Neural cell (in vitro differentiated cells): Measurements from ENCODE around the gene SUMO3. TPM values are rescaled to one million over a fixed set of nuclear protein-coding genes. Genes with fewer than 3 reads are reported as not detected.

ENCODE experiments used
- H2AFZ ChIP-seq: fragments of 200-600, 300-800 bp; sonication (generic), shearing (Covaris generic); 2 replicates; pipeline ENCODE4 v1.6.0; 2014; ENCODE audit warnings: low read depth, mild to moderate bottlenecking, antibody characterized with exemption, low read length, moderate library complexity
- H3F3A ChIP-seq: fragments of 200-600 bp; shearing (Covaris generic); 2 replicates; pipeline ENCODE4 v1.6.1; 2016; ENCODE audit warnings: mild to moderate bottlenecking, moderate library complexity, mixed read lengths, antibody characterized with exemption, low read length; ENCODE audit not compliant: insufficient read depth, poor library complexity, severe bottlenecking
- H3K27ac ChIP-seq: fragments of 200-600, 300-800 bp; sonication (generic), shearing (Covaris generic); 2 replicates; pipeline ENCODE4 v1.5.1; 2014; ENCODE audit warnings: mild to moderate bottlenecking, low read length, moderate library complexity
- H3K27me3 ChIP-seq: fragments of 300-800, 200-600 bp; sonication (generic), shearing (Covaris generic); 2 replicates; pipeline ENCODE4 v1.6.0; 2014; ENCODE audit warnings: mild to moderate bottlenecking, low read depth, low read length, moderate library complexity; ENCODE audit not compliant: insufficient read depth
- H3K36me3 ChIP-seq: fragments of 300-800, 200-600 bp; sonication (generic), shearing (Covaris generic); 2 replicates; pipeline ENCODE4 v1.5.1; 2014; ENCODE audit warnings: mild to moderate bottlenecking, antibody characterized with exemption, low read length, moderate library complexity; ENCODE audit not compliant: insufficient read depth
- H3K4me2 ChIP-seq: fragments of 300-800, 200-600 bp; sonication (generic), shearing (Covaris generic); 2 replicates; pipeline ENCODE4 v1.6.0; 2014; ENCODE audit warnings: mild to moderate bottlenecking, low read length
- H3K4me3 ChIP-seq: fragments of 300-800, 200-600 bp; sonication (generic), shearing (Covaris generic); 2 replicates; pipeline ENCODE4 v1.5.1; 2014; ENCODE audit warnings: mild to moderate bottlenecking, low read length, moderate library complexity
- H3K79me2 ChIP-seq: fragments of 200-600 bp; shearing (Covaris generic); replicated peaks from 2 replicates; pipeline ENCODE4 v1.6.0; 2014; ENCODE audit warnings: mild to moderate bottlenecking, low read length, moderate library complexity; ENCODE audit not compliant: insufficient read depth
- H3K9ac ChIP-seq: fragments of 300-800, 200-600 bp; sonication (generic), shearing (Covaris generic); 2 replicates; pipeline ENCODE4 v1.6.1; 2016; ENCODE audit warnings: mild to moderate bottlenecking, low read length, mixed read lengths
- H3K9me2 ChIP-seq: fragments of 200-600 bp; shearing (Covaris generic); 2 replicates; pipeline ENCODE4 v1.6.1; 2016; ENCODE audit warnings: mild to moderate bottlenecking, low read length, mixed read lengths; ENCODE audit not compliant: insufficient read depth
- H3K9me3 ChIP-seq: fragments of 200-600, 300-800 bp; sonication (generic), shearing (Covaris generic); 2 replicates; pipeline ENCODE4 v1.6.1; 2016; ENCODE audit warnings: mild to moderate bottlenecking, mixed run types, low read length, moderate library complexity, mixed read lengths
- H4K20me1 ChIP-seq: fragments of 200-600 bp; shearing (Covaris generic); 2 replicates; pipeline ENCODE4 v1.6.1; 2016; ENCODE audit warnings: mild to moderate bottlenecking, mixed run types; ENCODE audit not compliant: insufficient read depth
- CTCF ChIP-seq: fragments of 450-650 bp; IDR thresholded peaks from 2 replicates; pipeline ENCODE4 v1.5.1; 2014; ENCODE audit warnings: antibody characterized with exemption, mild to moderate bottlenecking, moderate library complexity; ENCODE audit not compliant: poor library complexity, severe bottlenecking
- EP300 ChIP-seq: fragments of 450-650 bp; conservative IDR thresholded peaks from 2 replicates; pipeline ENCODE4 v1.6.1; 2014; ENCODE audit warnings: antibody characterized with exemption, mild to moderate bottlenecking, moderate library complexity; ENCODE audit not compliant: poor library complexity, severe bottlenecking
- EZH2 ChIP-seq: fragments of 200-600, 300-800 bp; shearing (Covaris generic), sonication (generic); IDR thresholded peaks from 2 replicates; pipeline ENCODE4 v1.6.1; 2014; ENCODE audit warnings: antibody characterized with exemption, low read length, borderline replicate concordance, mild to moderate bottlenecking; ENCODE audit not compliant: insufficient read depth, poor library complexity, severe bottlenecking
- MXI1 ChIP-seq: fragments of 450-650 bp; conservative IDR thresholded peaks from 2 replicates; pipeline ENCODE4 v1.6.1; 2014; ENCODE audit warnings: antibody characterized with exemption, mild to moderate bottlenecking; ENCODE audit not compliant: poor library complexity, severe bottlenecking
- POLR2AphosphoS5 ChIP-seq: IDR thresholded peaks from 2 replicates; pipeline ENCODE4 v1.6.1; 2012
- RAD21 ChIP-seq: fragments of 450-650 bp; conservative IDR thresholded peaks from 2 replicates; pipeline ENCODE4 v1.6.1; 2014; ENCODE audit warnings: antibody characterized with exemption, mild to moderate bottlenecking, moderate library complexity
- REST ChIP-seq: IDR thresholded peaks from 2 replicates; pipeline ENCODE4 v1.6.1; 2012; ENCODE audit warnings: borderline replicate concordance
- SMC3 ChIP-seq: fragments of 450-650 bp; conservative IDR thresholded peaks from 2 replicates; pipeline ENCODE4 v1.6.1; 2014; ENCODE audit warnings: antibody characterized with exemption, mild to moderate bottlenecking, moderate library complexity; ENCODE audit not compliant: poor library complexity
- TAF1 ChIP-seq: IDR thresholded peaks from 2 replicates; pipeline ENCODE4 v1.6.1; 2012; ENCODE audit warnings: low read depth
- polyA plus RNA-seq: library from polyadenylated mRNA; depleted of rRNA; stranded (reverse); fragments of >200 nt; gene quantifications from 2 replicates; pipeline ENCODE4 v1.2.3, GENCODE V29; 2014

Gene SUMO3
- polyA plus RNA-seq, 1 donor from 2014 or later = 113 TPM

- TF ChIP-seq EP300 (no peak), EZH2 (no peak), SMC3 (no peak), REST (no peak), POLR2AphosphoS5 (no peak), RAD21 (no peak), TAF1 (no peak), CTCF (no peak), MXI1 (no peak)
- Histone ChIP-seq H3K27ac (no peak overlapping the region), H4K20me1 (no peaks in the 10 kb centered on the region), H3K9me3 (peaks cover 5% of the 10 kb centered on the region), H3F3A (no peaks in the 10 kb centered on the region), H3K9me2 (no peaks in the 10 kb centered on the region), H3K4me3 (no peak overlapping the region), H3K36me3 (no peaks in the 10 kb centered on the region), H3K4me2 (no peak overlapping the region), H3K27me3 (no peaks in the 10 kb centered on the region), H2AFZ (no peak overlapping the region), H3K9ac (no peak overlapping the region), H3K79me2 (no peaks in the 10 kb centered on the region)
These were observed 13.5 kb upstream of the SUMO3 start for GRCh38 chr21:44831227-44831860.

GRCh38 chr21:44829507-44830092 lies 11.7 kb upstream of the SUMO3 start:
- peaks cover 5% of the 10 kb centered on the region for H3K9me3 ChIP-seq
- H3K4me3 ChIP-seq = no peak overlapping the region
- H3K79me2 ChIP-seq = no peaks in the 10 kb centered on the region
- no peaks in the 10 kb centered on the region for H3K9me2 ChIP-seq
- H3F3A ChIP-seq = no peaks in the 10 kb centered on the region
- H3K36me3 ChIP-seq = no peaks in the 10 kb centered on the region
- no peak overlapping the region for H3K9ac ChIP-seq
- no peaks in the 10 kb centered on the region for H4K20me1 ChIP-seq
- no peak overlapping the region for H2AFZ ChIP-seq
- no peaks in the 10 kb centered on the region for H3K27me3 ChIP-seq
- no peak overlapping the region for H3K4me2 ChIP-seq
- no peak overlapping the region for H3K27ac ChIP-seq
- TF ChIP-seq EP300 (no peak), EZH2 (no peak), RAD21 (no peak), MXI1 (no peak), SMC3 (no peak), REST (no peak), CTCF (no peak), POLR2AphosphoS5 (no peak), TAF1 (no peak)
